Loucy (cell line): Measurements from ENCODE around the gene IFT27.
"Not testable (repeated sequence)": the region's sequence is repeated elsewhere in the genome, so short reads cannot be mapped to it uniquely, and the experiment has no call there.

Experiments
- H2AFZ ChIP-seq: fragments of 200-600 bp; sonication (generic); 2 replicates; pipeline ENCODE4 v1.6.0; 2016; ENCODE audit warnings: antibody characterized with exemption, mild to moderate bottlenecking, low read length, moderate library complexity
- H3F3A ChIP-seq: fragments of 200-600 bp; 2 replicates; pipeline ENCODE4 v1.6.0; 2016; ENCODE audit warnings: antibody characterized with exemption, low read depth, mild to moderate bottlenecking
- H3K27me3 ChIP-seq: fragments of 200-600 bp; sonication (generic); 2 replicates; pipeline ENCODE4 v1.6.1; 2014; ENCODE audit warnings: low read length, mild to moderate bottlenecking; ENCODE audit not compliant: insufficient read depth, poor library complexity, severe bottlenecking
- H3K36me3 ChIP-seq: fragments of 200-600 bp; sonication (generic); 2 replicates; pipeline ENCODE4 v1.6.1; 2016; ENCODE audit warnings: low read length; ENCODE audit not compliant: insufficient read depth
- H3K4me1 ChIP-seq: fragments of 200-600 bp; sonication (generic); 2 replicates; pipeline ENCODE4 v1.5.1; 2014; ENCODE audit warnings: low read length, mild to moderate bottlenecking; ENCODE audit not compliant: insufficient read depth, poor library complexity, severe bottlenecking
- H3K4me2 ChIP-seq: fragments of 200-600 bp; sonication (generic); 2 replicates; pipeline ENCODE4 v1.6.0; 2014; ENCODE audit warnings: antibody characterized with exemption, low read length, low read depth, mild to moderate bottlenecking; ENCODE audit not compliant: poor library complexity, severe bottlenecking
- H3K4me3 ChIP-seq: fragments of 200-600 bp; sonication (generic); 2 replicates; pipeline ENCODE4 v1.5.1; 2014; ENCODE audit warnings: low read length, mild to moderate bottlenecking, mixed read lengths; ENCODE audit not compliant: poor library complexity, severe bottlenecking
- H3K79me2 ChIP-seq: fragments of 200-600 bp; sonication (generic); 2 replicates; pipeline ENCODE4 v1.6.1; 2014; ENCODE audit warnings: low read length; ENCODE audit not compliant: insufficient read depth
- H3K9ac ChIP-seq: fragments of 200-600 bp; sonication (generic); 2 replicates; pipeline ENCODE4 v1.6.0; 2014; ENCODE audit warnings: mild to moderate bottlenecking, low read depth, low read length, moderate library complexity; ENCODE audit not compliant: poor library complexity, severe bottlenecking
- H3K9me2 ChIP-seq: fragments of 200-600 bp; sonication (generic); replicated peaks from 2 replicates; pipeline ENCODE4 v1.6.1; 2016; ENCODE audit warnings: low read depth, low read length, mixed read lengths
- H3K9me3 ChIP-seq: fragments of 200-600 bp; sonication (generic); 2 replicates; pipeline ENCODE4 v1.6.1; 2014; ENCODE audit warnings: mild to moderate bottlenecking, antibody characterized with exemption, low read length, low read depth; ENCODE audit not compliant: insufficient read depth
- H4K20me1 ChIP-seq: fragments of 200-600 bp; sonication (generic); 2 replicates; pipeline ENCODE4 v1.6.0; 2014; ENCODE audit warnings: antibody characterized with exemption, low read length, mild to moderate bottlenecking; ENCODE audit not compliant: insufficient read depth, poor library complexity, severe bottlenecking
- CTCF ChIP-seq: fragments of 200-600 bp; sonication (generic); conservative IDR thresholded peaks from 2 replicates; pipeline ENCODE4 v1.5.1; 2014; ENCODE audit warnings: mild to moderate bottlenecking, antibody characterized with exemption, low read length
- EZH2phosphoT487 ChIP-seq: fragments of 200-600 bp; IDR thresholded peaks from 2 replicates; pipeline ENCODE4 v1.6.1; 2018; ENCODE audit warnings: antibody characterized with exemption, mild to moderate bottlenecking, moderate library complexity, borderline replicate concordance

The IFT27 gene

DNA sequence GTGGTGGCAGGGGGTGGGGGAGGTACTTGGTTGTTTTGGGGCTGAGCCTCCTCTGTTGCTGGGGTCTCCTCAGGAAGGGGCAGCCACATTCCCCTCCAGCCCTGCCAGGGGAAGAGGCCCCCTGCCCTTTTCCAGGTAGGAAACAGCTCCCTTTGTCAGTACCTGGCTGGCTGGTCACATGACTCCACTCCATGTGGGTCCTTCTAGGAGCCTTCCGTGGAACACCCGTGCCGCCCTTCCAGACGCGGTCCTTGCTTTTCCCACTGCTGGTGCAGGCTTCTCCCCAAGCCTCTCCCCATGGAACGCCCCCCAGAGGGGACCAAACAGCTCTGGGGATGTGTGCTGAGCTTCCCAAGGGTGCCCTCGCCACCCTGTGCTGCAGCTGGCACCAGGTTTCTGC lies 19.9 kb downstream of the IFT27 start:
- H3K4me2 ChIP-seq, result no peak overlapping the region

GRCh38 chr22:36755316-36755715 lies 20.6 kb downstream of the IFT27 start:
- Histone ChIP-seq H3K9ac (no peak overlapping the region), H4K20me1 (no peaks in the 10 kb centered on the region), H3F3A (no peaks in the 10 kb centered on the region), H3K27me3 (no peaks in the 10 kb centered on the region), H3K4me2 (no peak overlapping the region), H2AFZ (no peak overlapping the region), H3K4me1 (no peaks in the 10 kb centered on the region), H3K9me2 (no peaks in the 10 kb centered on the region), H3K79me2 (no peaks in the 10 kb centered on the region), H3K4me3 (no peak overlapping the region), H3K9me3 (no peaks in the 10 kb centered on the region), H3K36me3 (no peaks in the 10 kb centered on the region)
- TF ChIP-seq CTCF (no peak), EZH2phosphoT487 (no peak)

More for the DNA sequence above, 19.9 kb downstream of the IFT27 start:
- no peaks in the 10 kb centered on the region for H3K79me2 ChIP-seq
- no peaks in the 10 kb centered on the region for H4K20me1 ChIP-seq
- no peaks in the 10 kb centered on the region for H3K9me2 ChIP-seq
- no peaks in the 10 kb centered on the region for H3K9me3 ChIP-seq
- H3K4me3 ChIP-seq, result no peak overlapping the region
- no peaks in the 10 kb centered on the region for H3K36me3 ChIP-seq
- no peaks in the 10 kb centered on the region for H3F3A ChIP-seq
- no peak overlapping the region for H3K9ac ChIP-seq
- H3K4me1 ChIP-seq, result no peaks in the 10 kb centered on the region
- no peak overlapping the region for H2AFZ ChIP-seq
- H3K27me3 ChIP-seq, result no peaks in the 10 kb centered on the region
- TF ChIP-seq EZH2phosphoT487 (no peak), CTCF (no peak)

DNA sequence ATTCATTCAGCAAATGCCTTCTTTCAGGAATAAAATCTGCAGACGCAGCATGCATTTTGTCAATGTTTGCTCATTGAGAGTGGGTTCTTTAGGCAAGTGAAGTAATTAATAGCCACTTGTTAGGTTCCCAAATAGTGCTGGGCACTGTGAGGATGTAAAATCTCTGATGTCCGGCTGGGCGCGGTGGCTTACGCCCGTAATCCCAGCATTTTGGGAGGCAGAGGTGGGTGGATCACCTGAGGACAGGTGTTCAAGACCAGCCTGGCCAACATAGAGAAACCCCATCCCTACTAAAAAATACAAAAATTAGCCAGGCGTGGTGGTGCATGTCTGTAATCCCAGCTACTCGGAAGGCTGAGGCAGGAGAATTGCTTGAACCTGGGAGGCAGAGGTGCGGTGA lies 21.0 kb downstream of the IFT27 start:
- H3K4me1 ChIP-seq, H3F3A ChIP-seq, H4K20me1 ChIP-seq, H3K4me2 ChIP-seq, H3K27me3 ChIP-seq, H3K4me3 ChIP-seq, H3K9ac ChIP-seq, H3K9me3 ChIP-seq, H3K9me2 ChIP-seq, H3K79me2 ChIP-seq, H3K36me3 ChIP-seq, H2AFZ ChIP-seq: not testable (repeated sequence)

DNA sequence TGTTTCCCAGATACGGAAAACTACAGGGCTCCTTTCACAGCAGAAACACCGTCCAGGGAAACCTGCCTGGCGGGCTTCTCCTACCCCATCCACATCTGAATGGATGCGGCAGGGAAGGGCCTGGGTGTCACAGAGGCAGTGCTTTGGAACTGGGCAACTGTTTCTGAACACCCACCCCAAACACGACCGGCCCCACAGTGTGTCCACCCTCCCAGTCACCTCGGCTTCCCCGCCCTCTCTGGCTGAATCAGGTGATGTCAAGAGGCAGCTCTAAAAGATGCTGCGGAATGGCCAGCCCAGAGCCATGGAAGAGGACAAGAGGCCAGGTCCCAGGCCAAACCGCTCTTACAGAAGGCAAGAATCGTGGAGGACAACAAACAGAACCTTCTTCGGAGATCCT lies 22.0 kb downstream of the IFT27 start:
- Histone ChIP-seq H3K4me2 (no peak overlapping the region), H3K27me3 (no peaks in the 10 kb centered on the region), H3K79me2 (no peaks in the 10 kb centered on the region), H3K9me3 (no peaks in the 10 kb centered on the region), H3K36me3 (no peaks in the 10 kb centered on the region), H3K9me2 (no peaks in the 10 kb centered on the region), H3K4me1 (no peaks in the 10 kb centered on the region), H3K4me3 (no peak overlapping the region), H3F3A (no peaks in the 10 kb centered on the region), H3K9ac (no peak overlapping the region), H4K20me1 (no peaks in the 10 kb centered on the region), H2AFZ (no peak overlapping the region)
- TF ChIP-seq CTCF, result no peak
- TF ChIP-seq EZH2phosphoT487, result no peak
